WI38 (cell line): ENCODE results near the gene CSTPP1.
"Not testable (repeated sequence)": the region's sequence is repeated elsewhere in the genome, so short reads cannot be mapped to it uniquely, and the experiment has no call there.

ENCODE experiments used
- H3K4me3 ChIP-seq: 2 replicates; pipeline ENCODE4 v1.5.1; 2011; ENCODE audit warnings: low read depth, mild to moderate bottlenecking, control low read depth, low read length
- TF ChIP-seq, protein P1 (sequence below): IDR thresholded peaks from 2 replicates; pipeline ENCODE4 v1.5.1; 2012; ENCODE audit warnings: low read depth, mild to moderate bottlenecking, control low read depth, low read length

CSTPP1 gene

DNA sequence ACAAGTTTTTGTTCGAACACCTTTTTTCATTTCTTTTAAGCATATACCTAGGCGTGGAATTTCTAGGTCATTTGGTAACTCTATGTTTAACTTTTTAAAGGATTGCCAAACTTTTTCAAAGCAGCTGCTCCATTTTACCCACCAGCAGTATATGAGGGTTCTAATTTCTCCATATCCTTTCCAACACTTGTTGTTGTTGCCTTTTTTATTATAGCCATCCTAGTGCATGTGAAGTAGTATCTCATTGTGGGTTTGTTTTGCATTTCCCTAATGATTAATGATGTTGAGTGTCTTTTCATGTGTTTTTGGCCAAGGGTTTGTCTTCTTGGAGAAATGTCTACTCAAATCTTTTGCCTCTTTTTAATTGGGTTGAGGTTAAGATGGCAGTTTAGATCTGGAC is 24.5 kb downstream of the CSTPP1 start:
- no peak overlapping the region for H3K4me3 ChIP-seq
- TF ChIP-seq, protein P1, sequence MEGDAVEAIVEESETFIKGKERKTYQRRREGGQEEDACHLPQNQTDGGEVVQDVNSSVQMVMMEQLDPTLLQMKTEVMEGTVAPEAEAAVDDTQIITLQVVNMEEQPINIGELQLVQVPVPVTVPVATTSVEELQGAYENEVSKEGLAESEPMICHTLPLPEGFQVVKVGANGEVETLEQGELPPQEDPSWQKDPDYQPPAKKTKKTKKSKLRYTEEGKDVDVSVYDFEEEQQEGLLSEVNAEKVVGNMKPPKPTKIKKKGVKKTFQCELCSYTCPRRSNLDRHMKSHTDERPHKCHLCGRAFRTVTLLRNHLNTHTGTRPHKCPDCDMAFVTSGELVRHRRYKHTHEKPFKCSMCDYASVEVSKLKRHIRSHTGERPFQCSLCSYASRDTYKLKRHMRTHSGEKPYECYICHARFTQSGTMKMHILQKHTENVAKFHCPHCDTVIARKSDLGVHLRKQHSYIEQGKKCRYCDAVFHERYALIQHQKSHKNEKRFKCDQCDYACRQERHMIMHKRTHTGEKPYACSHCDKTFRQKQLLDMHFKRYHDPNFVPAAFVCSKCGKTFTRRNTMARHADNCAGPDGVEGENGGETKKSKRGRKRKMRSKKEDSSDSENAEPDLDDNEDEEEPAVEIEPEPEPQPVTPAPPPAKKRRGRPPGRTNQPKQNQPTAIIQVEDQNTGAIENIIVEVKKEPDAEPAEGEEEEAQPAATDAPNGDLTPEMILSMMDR, result no peak

GRCh38 chr11:46961886-46962285 is 25.3 kb downstream of the CSTPP1 start:
- H3K4me3 ChIP-seq, result not testable (repeated sequence)

DNA sequence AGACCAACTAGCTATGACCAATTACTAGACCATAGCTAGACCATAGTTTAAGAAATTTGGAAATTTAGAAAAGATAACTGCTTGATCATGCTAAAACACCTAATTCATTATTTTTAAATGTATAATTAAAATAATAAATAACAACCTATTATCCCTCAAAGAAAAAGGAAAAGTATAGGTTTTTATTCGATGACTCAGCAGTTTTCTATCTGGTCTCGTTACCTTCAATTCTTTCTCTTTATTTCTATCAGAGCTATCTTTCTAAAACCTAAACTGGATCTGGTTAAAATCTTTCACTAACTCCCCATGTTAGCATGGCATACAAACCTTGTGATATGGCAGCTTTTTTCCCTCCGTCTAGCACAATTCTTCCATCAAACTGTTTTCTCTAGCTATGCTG is 27.3 kb downstream of the CSTPP1 start:
- H3K4me3 ChIP-seq, result no peak overlapping the region
- TF ChIP-seq, protein P1, result no peak

DNA sequence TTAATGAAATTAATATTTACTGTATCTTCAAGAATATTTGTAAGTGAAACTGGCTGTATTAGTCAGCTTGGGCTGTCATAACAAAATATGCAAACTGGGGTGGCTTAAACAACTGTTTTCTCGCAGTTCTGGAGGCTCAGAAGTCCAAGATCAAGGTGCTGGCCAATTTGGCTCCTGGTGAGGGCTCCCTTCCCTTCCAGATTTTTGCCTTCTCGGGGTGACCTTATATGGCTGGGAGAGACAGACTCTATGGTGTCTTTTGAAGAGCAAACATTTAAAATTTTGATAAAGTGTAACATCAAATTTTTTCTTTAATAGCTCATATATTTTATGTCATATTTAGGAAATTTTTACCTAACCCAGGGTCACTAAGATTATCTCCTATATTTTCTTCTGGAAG is 30.2 kb downstream of the CSTPP1 start:
- no peak overlapping the region for H3K4me3 ChIP-seq
- TF ChIP-seq, protein P1, result no peak

DNA sequence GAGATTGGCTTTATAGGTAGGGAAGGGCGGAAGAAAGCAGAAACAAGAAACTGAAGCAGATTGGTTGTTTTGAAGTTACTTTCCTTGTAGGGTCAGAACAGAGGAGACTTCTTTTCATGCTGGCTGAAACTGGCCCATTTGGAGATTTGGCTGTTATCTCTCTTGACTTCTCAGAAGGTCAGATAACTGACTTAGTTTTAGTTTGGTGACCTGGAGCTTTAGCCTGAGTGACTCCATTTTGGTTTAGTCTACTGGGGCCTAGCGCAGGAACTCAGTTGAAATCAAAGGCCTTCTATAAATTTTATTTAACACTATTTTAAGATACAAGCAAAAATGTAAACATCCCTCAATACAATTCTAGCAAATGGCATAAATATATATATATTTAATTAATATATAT is 31.4 kb downstream of the CSTPP1 start:
- H3K4me3 ChIP-seq, result no peak overlapping the region
- TF ChIP-seq, protein P1, result no peak

DNA sequence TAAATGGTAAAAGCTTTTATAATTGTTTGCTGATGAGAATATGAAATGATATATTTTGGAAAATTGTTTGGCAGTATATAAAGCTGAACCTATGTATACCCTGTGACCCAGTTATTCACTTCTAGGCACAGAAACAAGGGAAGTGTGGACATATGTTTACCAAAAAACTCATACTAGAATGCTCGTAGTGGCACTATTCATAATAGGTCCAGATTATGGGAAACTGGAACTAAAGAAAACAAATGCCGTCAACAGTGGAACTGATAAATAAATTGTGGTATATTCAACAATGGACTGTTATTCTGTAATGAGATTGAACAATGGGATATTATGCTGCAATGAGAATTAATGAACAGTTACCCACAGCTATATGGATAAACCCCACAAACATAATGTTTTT is 32.8 kb downstream of the CSTPP1 start:
- TF ChIP-seq, protein P1, result no peak
- H3K4me3 ChIP-seq, result no peak overlapping the region

DNA sequence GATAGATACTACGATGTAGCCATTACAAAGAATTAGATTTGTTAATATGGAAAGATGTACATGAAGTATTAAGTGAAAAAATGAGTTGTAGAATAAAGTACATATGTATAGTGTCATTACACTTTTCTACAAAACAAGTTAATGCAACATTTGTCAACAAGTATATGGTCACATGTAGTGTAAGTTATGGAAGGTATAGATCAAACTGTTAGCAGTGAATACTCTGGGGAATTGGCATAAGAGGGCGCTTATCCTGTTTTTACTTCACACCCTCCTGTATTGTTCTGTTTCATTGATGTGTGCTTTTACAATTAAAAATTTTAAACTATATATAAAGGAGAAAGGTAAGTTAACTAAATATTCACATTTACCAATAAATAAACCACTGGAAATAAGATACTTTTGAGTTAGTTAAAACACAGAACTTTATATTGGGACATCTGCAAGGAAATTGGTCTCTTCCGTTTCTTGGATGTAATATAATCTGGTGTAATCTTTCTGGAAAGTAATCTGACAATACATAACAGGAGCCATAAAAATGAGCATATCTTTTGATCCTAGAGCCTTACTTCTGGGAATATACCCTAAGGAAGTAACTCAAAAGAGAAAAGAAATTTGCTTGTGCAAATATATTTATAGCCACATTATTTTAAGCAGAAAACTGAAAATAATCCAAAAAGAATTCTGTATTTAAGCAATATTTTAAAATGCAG is 34.5 kb downstream of the CSTPP1 start:
- TF ChIP-seq, protein P1, result no peak
- H3K4me3 ChIP-seq, result no peak overlapping the region

- no peak overlapping the region for H3K4me3 ChIP-seq
- TF ChIP-seq, protein P1, result no peak
Observed at GRCh38 chr11:46972343-46972742, 35.8 kb downstream of the CSTPP1 start.
